Activated CD8-positive, alpha-beta memory T cell treated with anti-CD3 and anti-CD28 coated beads, Interleukin-2, amount 50 U/mL, for 48 hours (primary cell): ENCODE measurements around the gene CARNS1.

Experiments used
- DNase-seq: peaks from one replicate; pipeline ENCODE4 v3.0.0-alpha.2; 2020

The CARNS1 gene

DNA sequence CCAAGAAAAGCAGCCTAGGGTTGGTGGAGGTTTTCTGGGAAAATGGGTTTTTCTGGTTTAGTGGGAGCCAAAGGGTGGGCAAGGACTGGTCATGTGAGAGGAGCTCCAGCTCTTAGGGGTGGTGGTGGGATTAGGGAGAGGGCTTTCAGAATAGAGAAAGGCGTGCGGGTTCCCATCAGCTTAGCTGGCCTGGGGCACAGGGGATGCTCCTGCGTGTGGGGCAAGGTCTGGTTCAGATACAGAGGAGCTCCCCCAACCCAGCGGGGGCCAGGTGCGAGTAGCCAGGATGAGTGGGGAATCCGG is 52.9 kb downstream of the CARNS1 start:
- no peak for DNase-seq

DNA sequence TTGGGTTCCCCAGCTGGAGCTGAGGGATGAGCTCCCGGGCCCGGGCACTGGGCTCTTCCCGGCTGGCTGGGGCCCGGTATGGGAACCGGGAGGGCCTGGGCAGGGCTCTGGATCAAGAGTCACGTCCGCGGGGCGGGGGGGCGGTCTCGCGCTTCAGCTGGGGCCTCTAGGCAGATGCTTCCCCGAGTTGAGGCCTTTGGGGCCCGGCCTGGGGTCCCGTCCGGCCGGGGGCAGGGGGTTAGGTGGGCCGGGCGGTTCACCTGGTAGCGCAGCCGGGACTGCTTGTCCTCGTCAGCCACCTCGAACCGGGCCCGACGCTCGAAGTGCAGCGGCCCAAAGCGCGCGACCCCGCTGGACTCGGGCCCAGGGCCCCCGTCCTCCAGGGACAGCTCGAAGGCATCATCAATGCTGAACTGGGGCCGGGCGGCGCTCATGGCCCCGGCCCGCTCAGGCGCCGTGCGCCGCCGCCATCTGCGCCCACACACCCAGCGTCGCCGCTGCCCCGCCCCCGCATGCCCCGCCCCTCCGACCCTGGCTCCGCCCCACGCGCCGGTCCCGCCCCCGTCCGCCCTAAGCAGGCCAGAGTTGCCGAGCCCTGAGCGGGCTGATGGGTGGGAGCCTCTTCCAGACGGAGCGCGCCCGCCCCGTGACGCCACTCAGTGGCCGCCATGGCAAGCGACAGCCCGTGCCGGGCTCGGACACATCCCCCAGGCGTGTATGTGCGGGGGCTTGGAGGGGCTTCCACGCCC is 53.5 kb downstream of the CARNS1 start, which contains the start of gene TMEM134:
TSS of gene TMEM134 (minus strand) at position 493 of the 749 bp plus-strand sequence. CDS start at position 434, 59 bp downstream.
- peak; percentile 99 for DNase-seq

DNA sequence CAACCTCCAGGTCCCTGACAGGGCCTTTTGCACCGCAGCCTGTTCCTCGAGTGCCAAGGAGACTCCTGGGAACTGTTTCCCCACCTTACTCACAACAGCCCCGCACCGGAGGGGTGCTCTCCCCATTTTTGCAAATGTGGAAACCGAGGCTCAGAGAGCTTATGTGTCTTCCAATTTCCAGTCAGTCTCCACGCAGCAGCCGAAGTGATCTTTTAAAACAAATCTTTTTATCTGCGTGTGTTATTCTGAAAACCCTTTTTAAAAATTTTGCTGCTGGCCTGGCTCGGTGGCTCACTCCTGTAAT is 54.0 kb downstream of the CARNS1 start:
- no peak for DNase-seq

DNA sequence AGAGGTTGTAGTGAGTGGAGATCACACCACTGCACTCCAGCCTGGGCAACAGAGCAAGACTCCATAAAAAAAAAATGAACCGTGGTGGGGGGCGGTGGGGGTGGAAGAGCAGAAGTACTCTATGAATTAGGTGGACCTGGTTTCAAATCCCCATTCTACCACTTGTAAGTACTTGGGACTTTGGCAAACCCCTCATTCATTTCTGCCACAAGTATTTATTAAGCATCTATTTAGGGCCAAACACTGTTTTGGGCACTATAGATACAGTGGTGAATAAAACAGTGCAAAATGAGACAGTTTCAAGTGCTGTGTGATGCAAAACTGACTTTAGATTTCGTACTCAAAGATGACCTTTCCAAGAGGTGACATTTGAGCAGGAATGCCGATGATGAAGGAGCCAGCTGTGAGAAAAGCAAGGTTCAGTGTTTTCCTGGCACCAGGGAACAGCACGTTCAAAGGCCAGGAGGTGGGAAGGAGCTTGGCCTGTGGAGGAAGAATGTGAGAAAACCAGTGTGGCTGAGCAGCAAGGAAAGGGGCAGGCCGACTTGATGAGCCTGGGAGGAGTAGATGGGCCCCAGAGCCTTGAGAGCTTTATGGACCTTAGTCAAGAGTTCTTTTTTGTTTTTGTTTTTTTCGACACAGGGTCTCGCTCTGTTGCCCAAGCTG is 55.0 kb downstream of the CARNS1 start:
- DNase-seq, result no peak

DNA sequence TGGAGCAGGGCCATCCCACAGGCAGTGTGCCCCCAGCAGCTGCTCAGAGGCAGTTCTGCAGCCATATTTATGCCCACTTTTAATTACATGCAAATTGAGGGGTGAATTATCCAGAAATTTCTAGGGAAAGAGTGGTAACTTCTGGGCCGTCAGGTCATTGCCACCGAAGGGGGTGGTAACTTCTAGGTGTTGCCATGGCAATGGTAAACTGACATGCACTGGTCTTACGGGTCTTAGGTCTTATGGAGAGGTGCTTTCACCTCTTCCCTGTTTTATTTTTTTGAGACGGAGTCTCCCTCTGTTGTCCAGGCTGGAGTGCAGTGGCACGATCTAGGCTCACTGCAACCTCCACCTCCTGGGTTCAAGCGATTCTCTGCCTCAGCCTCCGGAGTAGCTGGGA is 57.4 kb downstream of the CARNS1 start:
- DNase-seq, result no peak
